Measurements from ENCODE around the gene PLPP3. TPM values are rescaled to one million over a fixed set of nuclear protein-coding genes. Genes with fewer than 3 reads are reported as not detected.

The PLPP3 gene
- total RNA-seq, 1 donor from 2014 or later: 109 TPM

GRCh38 chr1:56462209-56462608 is 117.2 kb downstream of the PLPP3 start:
- no peak for DNase-seq (ENCODE audit: low spot score)

GRCh38 chr1:56461158-56462127 is 117.9 kb downstream of the PLPP3 start:
- DNase-seq (ENCODE audit: low spot score): no peak

- no peak for DNase-seq (ENCODE audit: low spot score)
These were observed 120.1 kb downstream of the PLPP3 start for GRCh38 chr1:56459260-56459659.

- DNase-seq (ENCODE audit: low spot score): no peak
These were observed 121.5 kb downstream of the PLPP3 start for GRCh38 chr1:56457756-56458375.

GRCh38 chr1:56456435-56457101 is 122.8 kb downstream of the PLPP3 start:
- no peak for DNase-seq (ENCODE audit: low spot score)

- no peak for DNase-seq (ENCODE audit: low spot score)
These were observed 125.8 kb downstream of the PLPP3 start for GRCh38 chr1:56453417-56454078.

GRCh38 chr1:56453016-56453415 is 126.3 kb downstream of the PLPP3 start:
- DNase-seq (ENCODE audit: low spot score): no peak

GRCh38 chr1:56452027-56453011 is 127.0 kb downstream of the PLPP3 start:
- no peak for DNase-seq (ENCODE audit: low spot score)

GRCh38 chr1:56451491-56451890 is 127.9 kb downstream of the PLPP3 start:
- DNase-seq (ENCODE audit: low spot score): no peak

- no peak for DNase-seq (ENCODE audit: low spot score)
These were observed 129.2 kb downstream of the PLPP3 start for GRCh38 chr1:56450004-56450666.

- DNase-seq (ENCODE audit: low spot score): no peak
These were observed 130.6 kb downstream of the PLPP3 start for GRCh38 chr1:56448529-56449300.

GRCh38 chr1:56447823-56448222 is 131.5 kb downstream of the PLPP3 start:
- DNase-seq (ENCODE audit: low spot score): no peak

- DNase-seq (ENCODE audit: low spot score): no peak
These were observed 132.7 kb downstream of the PLPP3 start for GRCh38 chr1:56446531-56447098.

GRCh38 chr1:56444960-56445646 is 134.3 kb downstream of the PLPP3 start:
- no peak for DNase-seq (ENCODE audit: low spot score)
